SU-DHL-6 (cell line): ENCODE data around the gene CYFIP2.

ENCODE experiments used
- CTCF ChIP-seq: fragments of 200-600 bp; sonication (generic); IDR thresholded peaks from one replicate; pipeline ENCODE4 v1.5.1; 2017; ENCODE audit warnings: antibody characterized with exemption, mild to moderate bottlenecking, low read length, moderate library complexity; ENCODE audit not compliant: insufficient read depth, poor library complexity, severe bottlenecking
- EZH2phosphoT487 ChIP-seq: fragments of 200-600 bp; sonication (generic), shearing (Covaris generic); conservative IDR thresholded peaks from 2 replicates; pipeline ENCODE4 v1.6.1; 2018; ENCODE audit warnings: mild to moderate bottlenecking, antibody characterized with exemption, low read length, moderate library complexity, mixed read lengths

- TF ChIP-seq CTCF = no peak
- TF ChIP-seq EZH2phosphoT487 = no peak
Measured at GRCh38 chr5:157339409-157339808, 73.5 kb downstream of the CYFIP2 start.
